ENCODE measurements around the gene GNL2.

Gene GNL2

GRCh38 chr1:37595440-37596181 lies at the start of gene GNL2:
GNL2 (minus strand) TSS chr1:37595937; CDS start chr1:37595822, 115 bp downstream.
- in situ Hi-C loops (cut with MboI; ENCODE audit: low sequenced_read_pairs), result no loop called here

- in situ Hi-C loops (cut with MboI; ENCODE audit: low sequenced_read_pairs), result no loop called here
Measured at GRCh38 chr1:37641059-37641458, 45.3 kb upstream of the GNL2 start.

DNA sequence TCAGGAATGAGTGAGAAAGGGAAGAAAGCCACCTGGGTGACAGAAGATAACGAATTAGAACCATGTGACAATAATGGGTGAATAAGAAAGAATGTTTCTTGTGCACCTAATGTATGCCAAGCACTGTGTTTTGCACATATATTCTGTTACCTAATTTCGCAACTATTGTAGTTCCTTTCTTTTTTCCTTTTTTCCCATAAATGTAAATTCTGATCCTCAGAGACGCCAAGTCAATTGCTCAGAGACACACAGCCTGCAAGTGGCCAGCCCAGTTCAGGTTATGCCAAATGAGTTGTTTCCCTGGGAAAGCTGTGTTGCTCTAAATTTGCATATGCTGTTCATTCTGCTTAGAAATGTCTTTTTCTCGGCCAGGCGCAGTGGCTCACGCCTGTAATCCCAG lies 40.7 kb upstream of the GNL2 start:
- in situ Hi-C loops (cut with MboI; ENCODE audit: low sequenced_read_pairs), result no loop called here

- in situ Hi-C loops (cut with MboI; ENCODE audit: low sequenced_read_pairs), result no loop called here
Measured at GRCh38 chr1:37634992-37635902, 39.5 kb upstream of the GNL2 start.

- in situ Hi-C loops (cut with MboI; ENCODE audit: low sequenced_read_pairs), result no loop called here
Measured at GRCh38 chr1:37634244-37634991, 38.7 kb upstream of the GNL2 start, which contains the start of gene RSPO1. RSPO1 (minus strand) TSS chr1:37634892; CDS start chr1:37629661, 5,231 bp downstream.

DNA sequence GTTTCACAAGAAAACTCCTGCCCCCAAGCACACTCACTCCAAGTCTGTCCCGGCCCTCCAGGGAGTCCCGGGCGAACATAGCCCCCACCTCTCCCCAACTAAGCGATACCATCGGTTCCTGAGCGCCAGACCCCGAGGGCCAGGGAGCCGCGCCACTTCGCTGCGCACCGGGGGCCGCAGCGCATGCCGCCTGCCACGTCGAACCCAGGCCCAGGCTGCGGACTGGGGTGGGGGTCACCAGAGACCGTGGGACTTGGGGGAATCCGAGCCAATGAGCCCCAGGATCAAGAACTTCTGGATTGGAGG lies 38.2 kb upstream of the GNL2 start:
- in situ Hi-C loops (cut with MboI; ENCODE audit: low sequenced_read_pairs), result no loop called here

DNA sequence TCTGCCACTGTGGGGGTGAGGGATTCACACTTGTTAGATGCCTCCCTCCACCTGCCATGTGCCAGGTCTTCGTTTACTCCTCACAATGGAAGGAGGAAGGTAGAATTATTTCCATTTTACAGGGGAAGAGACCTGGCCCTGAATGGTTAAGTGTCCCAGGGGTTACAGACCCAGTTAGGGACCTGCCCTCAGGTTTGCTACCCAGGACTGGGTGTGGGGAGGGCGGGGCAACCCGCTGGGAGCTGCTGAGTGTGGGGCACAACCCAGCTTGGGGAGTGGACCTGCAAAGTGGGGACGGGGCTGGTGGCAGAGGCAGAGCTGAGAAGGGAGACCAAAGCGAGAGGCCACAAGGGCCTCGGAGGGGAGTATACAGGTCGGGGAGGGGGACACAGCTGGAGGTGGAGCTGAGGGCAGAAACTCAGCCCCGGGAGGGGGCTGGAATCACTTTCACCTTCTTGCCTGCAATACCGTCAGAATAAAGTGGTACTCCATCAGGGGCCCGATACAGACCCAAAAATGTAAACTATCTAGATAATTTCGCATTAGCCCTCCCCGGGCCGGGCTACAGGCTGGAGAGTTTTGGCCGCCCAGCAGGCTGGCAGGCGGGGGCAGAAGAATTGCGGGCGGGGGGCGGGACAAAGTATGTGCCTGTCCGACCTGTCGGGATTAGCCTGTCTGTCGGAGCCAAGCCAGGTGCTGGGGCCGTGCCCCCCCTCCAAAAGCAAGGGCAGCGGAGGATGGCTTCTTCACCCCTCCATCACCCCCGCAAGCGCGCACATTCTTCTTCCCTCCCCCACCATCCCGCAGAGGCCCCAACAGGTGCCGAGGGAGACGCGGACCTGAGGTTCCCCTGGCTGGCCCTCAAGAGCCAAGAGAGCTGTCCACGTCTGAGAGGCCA lies 37.6 kb upstream of the GNL2 start:
- in situ Hi-C loops (cut with MboI; ENCODE audit: low sequenced_read_pairs), result no loop called here

- in situ Hi-C loops (cut with MboI; ENCODE audit: low sequenced_read_pairs), result no loop called here
Measured at GRCh38 chr1:37631036-37631435, 35.3 kb upstream of the GNL2 start.

DNA sequence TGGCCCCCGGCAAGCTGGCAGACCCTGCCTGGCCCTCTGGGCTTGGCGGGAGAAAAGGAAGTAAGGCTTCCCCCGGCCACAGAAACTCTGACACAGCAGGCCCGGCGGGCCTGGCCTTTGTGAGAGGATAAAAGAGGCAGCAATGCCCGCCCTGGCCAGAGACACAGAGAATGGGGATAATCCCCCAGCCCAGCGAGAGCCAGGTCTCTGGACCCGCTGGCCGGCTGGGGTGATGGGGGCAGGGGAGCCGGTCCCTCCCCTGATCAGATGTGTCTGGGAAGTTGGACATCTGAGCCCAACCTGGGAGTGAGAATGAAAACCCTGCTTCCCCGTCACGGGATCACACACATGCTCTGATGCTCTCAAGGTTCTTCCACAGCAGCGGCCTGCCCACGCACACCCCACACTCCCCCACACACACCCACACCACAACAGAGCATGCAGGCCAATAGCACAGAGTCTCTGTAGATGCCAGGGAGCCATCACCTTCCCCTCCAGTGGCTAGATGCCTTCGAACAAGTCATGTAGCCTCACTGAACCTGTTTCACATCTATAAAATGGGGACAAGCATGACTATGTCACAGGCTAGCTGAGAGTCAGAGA lies 34.8 kb upstream of the GNL2 start:
- in situ Hi-C loops (cut with MboI; ENCODE audit: low sequenced_read_pairs), result no loop called here

GRCh38 chr1:37629726-37630425 lies 34.1 kb upstream of the GNL2 start:
- in situ Hi-C loops (cut with MboI; ENCODE audit: low sequenced_read_pairs), result no loop called here

GRCh38 chr1:37629008-37629407 lies 33.3 kb upstream of the GNL2 start:
- in situ Hi-C loops (cut with MboI; ENCODE audit: low sequenced_read_pairs), result no loop called here

DNA sequence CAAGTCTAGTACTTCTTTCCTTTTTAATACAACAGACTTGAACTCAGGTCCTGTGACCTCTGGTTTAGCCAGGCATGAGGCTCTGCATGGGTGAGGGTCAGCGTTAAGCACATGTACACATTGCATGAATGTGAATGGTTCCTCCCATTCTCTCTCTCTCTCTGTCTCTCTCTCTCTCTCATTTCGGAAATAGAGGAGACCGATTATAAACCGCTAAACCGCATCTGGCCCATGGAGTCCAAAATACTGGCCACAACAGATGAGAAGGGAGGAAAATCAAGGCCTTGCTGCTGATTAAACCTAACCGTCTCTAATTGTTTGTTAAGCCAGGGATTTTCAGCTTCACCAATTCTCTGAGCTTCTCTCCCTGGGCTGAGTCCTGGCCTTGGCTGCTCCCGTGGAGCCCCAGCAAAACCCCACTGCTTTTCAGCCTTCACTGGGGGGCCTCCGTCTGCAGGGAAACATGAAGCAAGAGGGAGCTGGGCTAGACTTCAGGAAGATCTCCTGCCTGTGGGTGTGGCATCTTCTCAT lies 32.4 kb upstream of the GNL2 start:
- in situ Hi-C loops (cut with MboI; ENCODE audit: low sequenced_read_pairs), result no loop called here

- in situ Hi-C loops (cut with MboI; ENCODE audit: low sequenced_read_pairs), result no loop called here
Measured at GRCh38 chr1:37622131-37622530, 26.4 kb upstream of the GNL2 start.

DNA sequence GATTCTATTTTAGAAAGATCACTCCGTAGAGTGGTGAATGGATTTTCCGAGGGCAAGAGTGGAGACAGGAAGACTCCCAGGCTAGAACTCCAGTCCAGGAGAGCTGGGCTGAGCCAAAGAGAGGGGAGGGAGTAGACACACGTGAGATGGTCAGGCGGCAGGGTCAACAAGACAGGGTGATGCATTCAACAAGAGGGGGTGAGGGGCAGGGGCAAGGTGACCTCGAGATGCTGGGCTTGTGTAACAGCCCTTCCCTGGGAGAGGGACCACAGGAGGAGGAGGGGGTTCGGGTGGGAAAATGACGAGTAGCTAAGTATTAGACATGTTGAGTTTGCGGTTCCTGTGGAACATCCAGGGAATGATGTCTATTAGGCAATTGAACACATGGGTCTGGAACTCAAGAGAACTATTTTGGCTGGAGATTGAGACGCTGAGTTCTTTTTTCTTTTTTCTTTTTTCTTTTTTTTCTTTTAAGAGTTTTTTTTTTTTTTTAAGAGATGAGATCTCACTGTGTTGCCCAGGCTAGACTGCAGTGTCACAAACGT lies 25.7 kb upstream of the GNL2 start:
- in situ Hi-C loops (cut with MboI; ENCODE audit: low sequenced_read_pairs), result no loop called here

DNA sequence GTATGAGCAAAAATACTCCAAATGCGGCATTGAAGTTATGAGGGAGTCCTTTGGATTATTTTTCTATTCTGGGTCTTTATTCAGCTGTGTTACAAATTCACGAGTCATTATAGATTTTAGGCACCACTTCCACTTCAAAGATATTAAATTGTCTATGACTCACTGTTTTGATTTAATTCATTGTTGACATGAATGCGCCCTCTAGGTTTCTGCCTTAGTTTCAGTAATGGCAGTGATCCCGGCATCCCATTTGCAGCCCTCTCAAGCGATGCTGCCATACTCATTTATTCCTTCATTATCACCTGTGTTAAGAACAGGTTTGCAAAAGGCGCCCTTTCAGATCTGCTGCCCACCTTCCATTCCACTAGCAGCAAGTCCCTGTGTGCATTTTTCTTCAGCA lies 25.0 kb upstream of the GNL2 start:
- in situ Hi-C loops (cut with MboI; ENCODE audit: low sequenced_read_pairs), result no loop called here

DNA sequence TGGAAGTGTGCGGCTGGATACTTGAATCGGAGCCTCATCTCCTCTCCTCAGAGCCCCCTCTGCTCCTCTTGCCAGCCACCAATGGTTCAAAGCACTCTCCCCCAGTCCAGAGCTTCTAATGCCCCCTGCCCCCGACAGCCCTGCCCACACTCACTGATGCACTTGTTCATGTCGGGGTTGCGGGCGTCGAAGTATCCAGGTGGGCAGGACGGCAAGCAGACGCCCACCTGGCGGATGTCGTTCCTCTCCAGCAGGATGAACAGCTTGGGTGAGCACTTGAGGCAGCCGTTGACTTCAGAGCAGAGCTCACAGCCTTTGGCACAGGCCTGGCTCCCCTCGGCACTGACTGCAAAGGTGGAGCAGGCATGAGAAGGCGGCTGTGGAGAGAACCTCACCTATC lies 20.6 kb upstream of the GNL2 start:
- in situ Hi-C loops (cut with MboI; ENCODE audit: low sequenced_read_pairs), result no loop called here

DNA sequence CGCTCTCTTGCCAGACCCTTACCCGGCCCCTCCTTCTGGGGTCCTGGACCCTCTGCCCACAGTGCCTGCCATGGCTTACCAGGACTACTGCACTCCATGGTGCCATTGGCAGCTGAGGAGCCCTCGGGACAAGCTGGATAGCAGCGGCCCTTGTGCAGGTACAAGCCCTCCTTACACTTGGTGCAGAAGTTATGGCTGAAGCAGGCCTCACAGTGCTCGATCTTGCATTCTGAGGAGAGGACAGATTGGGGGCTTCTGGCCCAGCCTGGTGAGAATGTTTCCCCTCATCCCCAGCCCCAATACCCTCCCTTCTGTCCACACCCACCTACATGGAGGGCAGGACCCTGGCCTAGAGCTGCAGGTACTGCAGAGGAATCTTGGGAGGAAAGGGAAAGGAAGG lies 18.4 kb upstream of the GNL2 start:
- in situ Hi-C loops (cut with MboI; ENCODE audit: low sequenced_read_pairs), result no loop called here

GRCh38 chr1:37612186-37612585 lies 16.4 kb upstream of the GNL2 start:
- in situ Hi-C loops (cut with MboI; ENCODE audit: low sequenced_read_pairs), result no loop called here

- in situ Hi-C loops (cut with MboI; ENCODE audit: low sequenced_read_pairs), result no loop called here
Measured at GRCh38 chr1:37609994-37610393, 14.3 kb upstream of the GNL2 start.
